ENCODE measurements around the gene PPP1R3A. TPM values are rescaled to one million over a fixed set of nuclear protein-coding genes. Genes with fewer than 3 reads are reported as not detected.
"Not testable (repeated sequence)": the region's sequence is repeated elsewhere in the genome, so short reads cannot be mapped to it uniquely, and the experiment has no call there.

Gene PPP1R3A
- total RNA-seq, 1 donor from 2014 or later = not detected

DNA sequence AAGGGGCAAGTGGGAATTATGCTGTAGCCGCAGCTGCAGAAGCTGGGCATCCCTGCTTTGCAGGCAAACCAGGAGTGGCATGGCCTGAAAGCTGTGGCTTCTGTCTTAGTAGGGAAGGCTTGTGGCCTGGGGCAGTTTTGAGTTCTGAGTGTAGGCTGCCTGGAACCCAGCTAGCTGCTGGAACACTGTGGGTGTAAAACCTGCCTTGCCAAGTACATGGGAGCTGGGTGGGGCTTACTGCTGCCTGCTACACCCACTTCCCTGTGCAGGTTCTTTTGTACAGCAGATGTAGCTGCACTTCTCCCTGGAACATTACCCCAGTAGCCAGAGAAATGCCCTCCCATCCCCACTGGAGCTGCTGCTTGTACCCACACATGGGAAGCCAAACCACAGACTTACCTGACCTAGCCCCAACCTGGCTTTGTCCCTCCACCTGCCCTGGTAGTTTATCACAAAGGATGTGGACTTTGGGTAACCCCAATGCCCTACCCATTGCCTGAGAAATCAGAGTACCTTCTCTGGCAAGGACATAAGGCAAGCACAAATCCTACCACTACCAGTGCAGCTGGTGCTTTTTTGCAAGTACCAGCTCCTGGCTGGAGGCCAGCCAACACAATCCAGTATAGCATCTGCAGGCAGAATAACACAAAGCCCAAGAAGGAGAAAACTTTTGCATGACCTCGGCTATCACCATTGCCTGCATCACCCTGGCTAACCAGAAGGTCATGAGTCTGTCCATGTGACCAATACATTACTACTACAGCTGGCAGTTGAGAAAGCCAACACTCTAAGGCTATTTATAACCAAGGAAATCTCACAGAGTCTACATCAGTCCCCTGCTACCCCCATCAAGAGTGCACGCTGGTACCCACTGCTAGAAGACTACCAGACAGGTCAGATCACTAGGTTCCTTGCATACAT is 26.5 kb upstream of the PPP1R3A start:
- Mint-ChIP-seq H3K27ac (no peak overlapping the region), H3K4me1 (ENCODE audit: low read depth) (no peaks in the 10 kb centered on the region), H3K9me3 (ENCODE audit: low read depth) (no peaks in the 10 kb centered on the region), H3K36me3 (ENCODE audit: insufficient read depth) (no peaks in the 10 kb centered on the region), H3K4me3 (ENCODE audit: low read depth) (no peak overlapping the region), H3K27me3 (no peaks in the 10 kb centered on the region)
- no peak for DNase-seq (ENCODE audit: low spot score, unreplicated experiment)
- TF ChIP-seq, protein P1, sequence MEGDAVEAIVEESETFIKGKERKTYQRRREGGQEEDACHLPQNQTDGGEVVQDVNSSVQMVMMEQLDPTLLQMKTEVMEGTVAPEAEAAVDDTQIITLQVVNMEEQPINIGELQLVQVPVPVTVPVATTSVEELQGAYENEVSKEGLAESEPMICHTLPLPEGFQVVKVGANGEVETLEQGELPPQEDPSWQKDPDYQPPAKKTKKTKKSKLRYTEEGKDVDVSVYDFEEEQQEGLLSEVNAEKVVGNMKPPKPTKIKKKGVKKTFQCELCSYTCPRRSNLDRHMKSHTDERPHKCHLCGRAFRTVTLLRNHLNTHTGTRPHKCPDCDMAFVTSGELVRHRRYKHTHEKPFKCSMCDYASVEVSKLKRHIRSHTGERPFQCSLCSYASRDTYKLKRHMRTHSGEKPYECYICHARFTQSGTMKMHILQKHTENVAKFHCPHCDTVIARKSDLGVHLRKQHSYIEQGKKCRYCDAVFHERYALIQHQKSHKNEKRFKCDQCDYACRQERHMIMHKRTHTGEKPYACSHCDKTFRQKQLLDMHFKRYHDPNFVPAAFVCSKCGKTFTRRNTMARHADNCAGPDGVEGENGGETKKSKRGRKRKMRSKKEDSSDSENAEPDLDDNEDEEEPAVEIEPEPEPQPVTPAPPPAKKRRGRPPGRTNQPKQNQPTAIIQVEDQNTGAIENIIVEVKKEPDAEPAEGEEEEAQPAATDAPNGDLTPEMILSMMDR (IDR thresholded peaks at IDR 0.05; ENCODE audit: unreplicated experiment) = no peak

DNA sequence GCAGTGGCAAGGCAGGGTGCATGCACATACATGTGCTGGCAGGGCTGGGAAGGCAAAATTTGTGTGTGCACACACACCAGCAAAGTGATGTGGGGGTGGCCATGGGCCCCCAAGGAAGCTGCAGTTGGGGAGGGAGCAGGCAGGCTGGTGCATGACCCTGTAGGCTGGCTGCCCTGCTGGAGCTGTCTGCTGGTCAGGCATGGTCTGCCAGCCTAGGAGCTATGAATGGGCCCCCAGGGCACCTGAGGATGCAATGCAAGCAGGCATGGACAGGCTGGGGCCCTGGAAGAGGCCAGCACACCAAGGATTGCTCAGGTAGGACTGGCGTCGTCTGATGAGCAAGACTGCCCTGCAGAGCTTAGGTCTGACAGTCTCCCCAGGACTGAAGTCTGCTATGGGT is 18.2 kb upstream of the PPP1R3A start:
- DNase-seq (ENCODE audit: low spot score, unreplicated experiment) = no peak
- Mint-ChIP-seq H3K4me3 (ENCODE audit: low read depth) (no peak overlapping the region), H3K4me1 (ENCODE audit: low read depth) (no peaks in the 10 kb centered on the region), H3K36me3 (ENCODE audit: insufficient read depth) (no peaks in the 10 kb centered on the region), H3K9me3 (ENCODE audit: low read depth) (peaks cover 10% of the 10 kb centered on the region), H3K27me3 (no peaks in the 10 kb centered on the region), H3K27ac (no peak overlapping the region)
- TF ChIP-seq, protein P1 (IDR thresholded peaks at IDR 0.05; ENCODE audit: unreplicated experiment) = no peak

DNA sequence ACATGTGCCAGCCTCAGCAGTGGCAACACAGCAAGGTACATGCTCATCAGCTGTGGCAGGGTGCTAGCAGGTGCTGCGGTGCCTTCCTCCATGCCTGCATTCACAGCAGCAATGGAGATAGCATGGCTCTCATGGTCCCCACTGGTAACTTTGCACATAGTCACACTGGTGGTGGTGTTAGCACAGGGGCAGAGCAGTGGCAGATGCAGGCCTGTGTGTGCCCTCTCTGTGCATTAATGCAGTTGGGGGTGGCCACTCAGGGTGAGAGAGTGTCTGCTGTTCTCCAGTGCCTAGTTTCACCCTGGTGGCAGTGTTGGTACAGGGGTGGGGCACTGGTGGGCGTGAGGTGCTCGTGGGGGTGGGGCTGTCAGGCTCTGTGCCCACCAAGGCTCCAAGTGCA is 17.7 kb upstream of the PPP1R3A start:
- DNase-seq (ENCODE audit: low spot score, unreplicated experiment) = no peak
- no peaks in the 10 kb centered on the region for H3K36me3 Mint-ChIP-seq (ENCODE audit: insufficient read depth)
- H3K9me3 Mint-ChIP-seq (ENCODE audit: low read depth) = peaks cover 14% of the 10 kb centered on the region
- H3K27ac Mint-ChIP-seq = no peak overlapping the region
- H3K27me3 Mint-ChIP-seq = no peaks in the 10 kb centered on the region
- TF ChIP-seq, protein P1 (IDR thresholded peaks at IDR 0.05; ENCODE audit: unreplicated experiment) = no peak
- no peak overlapping the region for H3K4me3 Mint-ChIP-seq (ENCODE audit: low read depth)
- no peaks in the 10 kb centered on the region for H3K4me1 Mint-ChIP-seq (ENCODE audit: low read depth)

DNA sequence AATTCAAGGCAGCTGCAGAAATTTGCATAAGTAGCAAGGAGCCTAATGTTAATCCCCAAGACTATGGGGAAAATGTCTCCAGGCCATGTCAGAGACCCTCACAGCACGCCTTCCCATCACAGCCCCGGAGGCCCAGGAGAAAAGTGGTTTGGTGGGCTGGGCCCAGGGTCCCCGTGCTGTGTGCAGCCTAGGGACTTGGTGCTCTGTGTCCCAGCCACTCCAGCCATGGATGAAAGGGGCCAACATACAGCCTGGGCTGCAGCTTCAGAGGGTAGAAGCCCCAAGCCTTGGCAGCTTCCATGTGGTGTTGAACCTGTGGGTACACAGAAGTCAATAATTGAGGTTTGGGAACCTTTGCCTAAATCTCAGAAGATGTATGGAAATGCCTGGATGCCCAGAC is 10.6 kb upstream of the PPP1R3A start:
- not testable (repeated sequence) for H3K27ac Mint-ChIP-seq; H3K36me3 Mint-ChIP-seq (ENCODE audit: insufficient read depth); H3K27me3 Mint-ChIP-seq; DNase-seq (ENCODE audit: low spot score, unreplicated experiment); H3K4me1 Mint-ChIP-seq (ENCODE audit: low read depth); H3K4me3 Mint-ChIP-seq (ENCODE audit: low read depth)
- peaks cover 24% of the 10 kb centered on the region for H3K9me3 Mint-ChIP-seq (ENCODE audit: low read depth)

DNA sequence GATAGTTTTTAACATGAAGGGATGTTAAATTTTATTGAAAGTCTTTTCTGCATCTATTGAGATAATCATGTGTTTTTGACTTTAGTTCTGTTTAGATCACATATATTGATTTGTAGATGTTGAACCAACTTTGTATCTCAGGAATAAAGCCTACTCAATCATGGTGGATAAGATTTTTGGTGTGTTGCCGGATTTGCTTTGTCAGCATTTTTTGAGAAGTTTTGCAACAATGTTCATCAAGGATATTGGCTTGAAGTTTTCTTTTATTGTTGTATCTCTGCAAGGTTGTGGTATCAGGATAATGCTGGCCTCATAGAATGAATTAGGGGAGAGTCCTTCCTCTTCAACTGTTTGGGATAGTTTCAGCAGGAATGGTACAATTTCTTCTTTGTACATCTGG is 9.3 kb upstream of the PPP1R3A start:
- peaks cover 20% of the 10 kb centered on the region for H3K9me3 Mint-ChIP-seq (ENCODE audit: low read depth)
- no peaks in the 10 kb centered on the region for H3K27me3 Mint-ChIP-seq
- TF ChIP-seq, protein P1 (IDR thresholded peaks at IDR 0.05; ENCODE audit: unreplicated experiment) = no peak
- H3K4me1 Mint-ChIP-seq (ENCODE audit: low read depth) = no peaks in the 10 kb centered on the region
- no peak overlapping the region for H3K27ac Mint-ChIP-seq
- no peak for DNase-seq (ENCODE audit: low spot score, unreplicated experiment)
- H3K36me3 Mint-ChIP-seq (ENCODE audit: insufficient read depth) = no peaks in the 10 kb centered on the region
- H3K4me3 Mint-ChIP-seq (ENCODE audit: low read depth) = no peak overlapping the region

DNA sequence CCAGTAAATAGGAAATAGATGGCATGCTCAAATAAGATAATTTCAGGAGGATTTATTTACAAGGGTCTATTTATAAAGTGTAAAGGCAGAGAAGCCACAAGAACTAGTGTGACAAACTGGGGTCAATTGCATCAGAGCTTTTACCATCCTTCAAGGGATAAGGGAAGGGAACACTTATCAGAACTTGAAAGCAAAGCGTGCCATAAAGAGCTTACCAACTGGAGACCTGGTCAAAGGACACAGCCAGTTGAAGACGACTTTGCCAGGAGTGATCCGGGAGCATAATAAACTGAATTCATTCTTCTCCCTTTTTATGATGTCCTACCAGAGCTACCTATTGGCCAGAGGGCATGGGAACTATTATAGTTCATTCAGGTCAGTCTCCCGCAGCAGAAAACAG is 3.2 kb upstream of the PPP1R3A start:
- Mint-ChIP-seq H3K27me3 (no peaks in the 10 kb centered on the region), H3K9me3 (ENCODE audit: low read depth) (peaks cover 3% of the 10 kb centered on the region), H3K36me3 (ENCODE audit: insufficient read depth) (no peaks in the 10 kb centered on the region), H3K4me3 (ENCODE audit: low read depth) (no peak overlapping the region), H3K4me1 (ENCODE audit: low read depth) (no peaks in the 10 kb centered on the region), H3K27ac (no peak overlapping the region)
- no peak for DNase-seq (ENCODE audit: low spot score, unreplicated experiment)
- TF ChIP-seq, protein P1 (IDR thresholded peaks at IDR 0.05; ENCODE audit: unreplicated experiment) = no peak

Data from progenitor cell of endocrine pancreas (in vitro differentiated cells).